ENCODE results near the gene PSENEN.
"Not testable (repeated sequence)": the region's sequence is repeated elsewhere in the genome, so short reads cannot be mapped to it uniquely, and the experiment has no call there.

The PSENEN gene

GRCh38 chr19:35768082-35768421, 22.6 kb downstream of the PSENEN start:
- DNase-seq, result no peak

GRCh38 chr19:35772362-35772761, 26.9 kb downstream of the PSENEN start:
- not testable (repeated sequence) for DNase-seq

GRCh38 chr19:35773020-35773806, 27.8 kb downstream of the PSENEN start:
- no peak for DNase-seq

GRCh38 chr19:35774274-35775045, 29.0 kb downstream of the PSENEN start:
- DNase-seq, result no peak

- DNase-seq, result no peak
Observed at GRCh38 chr19:35775046-35775297, 29.5 kb downstream of the PSENEN start.

GRCh38 chr19:35775298-35776101, 30.0 kb downstream of the PSENEN start, which contains the start of gene ARHGAP33:
Gene ARHGAP33, plus strand, starts transcription at chr19:35775564. Its CDS starts 95 bp downstream, at chr19:35775659.
- peak; percentile 53 to 99 (median 96) for DNase-seq

- peak in 5 of 58 donors; percentile 11 to 32 (median 16) for DNase-seq
Observed at GRCh38 chr19:35776102-35776788, 30.8 kb downstream of the PSENEN start.

GRCh38 chr19:35777086-35777841, 31.8 kb downstream of the PSENEN start:
- peak in 21 of 58 donors; percentile 5 to 60 (median 25) for DNase-seq

- no peak for DNase-seq
Observed at GRCh38 chr19:35777961-35778360, 32.5 kb downstream of the PSENEN start.

- peak in 2 of 58 donors; percentile 20 to 24 for DNase-seq
Observed at GRCh38 chr19:35779033-35779432, 33.6 kb downstream of the PSENEN start.

GRCh38 chr19:35780058-35780457, 34.6 kb downstream of the PSENEN start:
- no peak for DNase-seq

- no peak for DNase-seq
Observed at GRCh38 chr19:35780717-35781116, 35.3 kb downstream of the PSENEN start.

GRCh38 chr19:35781650-35782049, 36.2 kb downstream of the PSENEN start:
- DNase-seq, result no peak

GRCh38 chr19:35782589-35782988, 37.1 kb downstream of the PSENEN start:
- no peak for DNase-seq

- DNase-seq, result no peak
Observed at GRCh38 chr19:35783469-35784434, 38.3 kb downstream of the PSENEN start.

GRCh38 chr19:35784503-35785338, 39.3 kb downstream of the PSENEN start:
- no peak for DNase-seq

GRCh38 chr19:35785339-35785627, 39.8 kb downstream of the PSENEN start:
- DNase-seq, result no peak

- no peak for DNase-seq
Observed at GRCh38 chr19:35786299-35787160, 41.1 kb downstream of the PSENEN start.
